ENCODE measurements around the gene SLC35E1.

SLC35E1 gene

GRCh38 chr19:16504271-16504670 lies 67.9 kb downstream of the SLC35E1 start:
- in situ Hi-C loops (cut with MboI; ENCODE audit: low sequenced_read_pairs): no loop called here

All from HL-60/S4 (cell line).